Activated B cell treated with CpG ODN at 0.5 μM for 24 hours (primary cell): Measurements from ENCODE around the gene HTR5A. TPM values are rescaled to one million over a fixed set of nuclear protein-coding genes. Genes with fewer than 3 reads are reported as not detected.
"Not testable (repeated sequence)": the region's sequence is repeated elsewhere in the genome, so short reads cannot be mapped to it uniquely, and the experiment has no call there.

Experiments used
- ATAC-seq: fragments of 200-7000 bp; cut with Tn5 transposase; one replicate; pipeline ENCODE4 v1.10.0; 2021; ENCODE audit warnings: low read depth, mild to moderate bottlenecking, moderate library complexity
- CTCF ChIA-PET: fragments of 350-600 bp; sonication (Branson Sonifier 250); formaldehyde crosslinking; loops from one replicate; lab custom pipeline; 2021; ENCODE audit warnings: antibody characterized with exemption; lab: Charles Lee
- POLR2A ChIA-PET: fragments of 350-600 bp; sonication (Branson Sonifier 250); formaldehyde crosslinking; loops from one replicate; lab custom pipeline; 2021; ENCODE audit warnings: antibody characterized with exemption; lab: Charles Lee
- DNase-seq: peaks from one replicate; pipeline ENCODE4 v3.0.0; 2022
- H3K27ac Mint-ChIP-seq: one replicate; pipeline ENCODE4 v1.8.0; 2020; ENCODE audit warnings: mixed read lengths
- H3K27me3 Mint-ChIP-seq: one replicate; pipeline ENCODE4 v1.8.0; 2021; ENCODE audit warnings: mixed read lengths
- H3K36me3 Mint-ChIP-seq: one replicate; pipeline ENCODE4 v1.8.0; 2021; ENCODE audit warnings: low read depth, mixed read lengths
- H3K4me1 Mint-ChIP-seq: one replicate; pipeline ENCODE4 v1.8.0; 2021; ENCODE audit warnings: mixed read lengths
- H3K4me3 Mint-ChIP-seq: one replicate; pipeline ENCODE4 v1.8.0; 2020; ENCODE audit warnings: mild to moderate bottlenecking, mixed read lengths
- H3K9me3 Mint-ChIP-seq: one replicate; pipeline ENCODE4 v1.8.0; 2020; ENCODE audit warnings: mixed read lengths
- intact Hi-C: fragments of 100-400 bp; cut with micrococcal nuclease; formaldehyde crosslinking; loops from one replicate; pipeline ENCODE4 v1.15.1; 2024
- total RNA-seq: library from RNA; stranded (reverse); gene quantifications from 2 replicates; pipeline ENCODE4 v1.2.3, GENCODE V29; 2022
- TF ChIP-seq, protein P1 (sequence below): fragments of 200-600 bp; IDR thresholded peaks from one replicate; pipeline ENCODE4 v1.8.0; 2022; ENCODE audit warnings: antibody characterized with exemption, mild to moderate bottlenecking

HTR5A gene
- total RNA-seq = not detected in 2 replicates

DNA sequence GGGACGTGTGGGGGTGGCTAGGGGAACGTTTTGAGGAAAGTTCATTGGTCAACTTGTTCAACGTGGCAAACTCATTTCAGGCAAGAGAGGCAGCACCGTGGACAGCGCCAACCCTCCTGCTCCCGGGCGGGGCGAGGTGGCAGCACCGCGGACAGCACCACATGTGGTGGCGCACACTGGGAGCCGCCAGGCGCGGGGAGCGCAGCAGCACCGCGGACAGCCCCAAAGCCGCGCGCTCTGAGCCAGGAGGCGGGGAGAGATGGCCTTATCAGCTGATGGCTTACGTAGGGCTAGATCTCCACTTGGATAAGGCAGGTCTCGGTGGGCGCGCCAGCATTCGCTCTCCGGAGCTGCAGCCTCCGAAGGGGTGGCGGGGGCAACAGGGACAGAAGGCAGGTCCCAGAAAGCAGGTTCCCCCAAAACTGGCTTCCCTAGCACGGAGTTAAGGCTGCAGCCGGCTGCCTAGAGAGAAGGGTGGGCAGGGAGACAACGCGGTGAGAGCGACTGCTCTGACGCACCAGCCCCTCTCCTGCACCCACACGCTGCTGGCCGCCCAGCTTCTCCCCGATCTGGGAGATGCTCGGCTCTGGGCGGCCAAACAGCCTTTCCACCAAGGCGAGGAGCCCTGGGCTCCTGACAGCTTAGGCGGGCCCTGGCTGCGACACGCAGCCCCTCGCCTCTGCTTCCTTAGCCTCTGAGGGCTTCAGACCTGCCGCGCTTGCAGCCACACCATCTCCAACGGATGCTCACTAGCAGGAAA is at the start of gene HTR5A:
Gene HTR5A (plus strand): TSS at position 333 of the 760 bp plus-strand sequence. CDS start 576 bp downstream, outside the sequence.
- ATAC-seq (peak; percentile 72), DNase-seq (peak; percentile 32)
- H3K36me3 Mint-ChIP-seq = no peaks in the 10 kb centered on the region
- H3K27ac Mint-ChIP-seq = no peak within 1 kb of the TSS
- H3K9me3 Mint-ChIP-seq = no peaks in the 10 kb centered on the region
- TF ChIP-seq, protein P1, sequence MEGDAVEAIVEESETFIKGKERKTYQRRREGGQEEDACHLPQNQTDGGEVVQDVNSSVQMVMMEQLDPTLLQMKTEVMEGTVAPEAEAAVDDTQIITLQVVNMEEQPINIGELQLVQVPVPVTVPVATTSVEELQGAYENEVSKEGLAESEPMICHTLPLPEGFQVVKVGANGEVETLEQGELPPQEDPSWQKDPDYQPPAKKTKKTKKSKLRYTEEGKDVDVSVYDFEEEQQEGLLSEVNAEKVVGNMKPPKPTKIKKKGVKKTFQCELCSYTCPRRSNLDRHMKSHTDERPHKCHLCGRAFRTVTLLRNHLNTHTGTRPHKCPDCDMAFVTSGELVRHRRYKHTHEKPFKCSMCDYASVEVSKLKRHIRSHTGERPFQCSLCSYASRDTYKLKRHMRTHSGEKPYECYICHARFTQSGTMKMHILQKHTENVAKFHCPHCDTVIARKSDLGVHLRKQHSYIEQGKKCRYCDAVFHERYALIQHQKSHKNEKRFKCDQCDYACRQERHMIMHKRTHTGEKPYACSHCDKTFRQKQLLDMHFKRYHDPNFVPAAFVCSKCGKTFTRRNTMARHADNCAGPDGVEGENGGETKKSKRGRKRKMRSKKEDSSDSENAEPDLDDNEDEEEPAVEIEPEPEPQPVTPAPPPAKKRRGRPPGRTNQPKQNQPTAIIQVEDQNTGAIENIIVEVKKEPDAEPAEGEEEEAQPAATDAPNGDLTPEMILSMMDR = no peak
- CTCF ChIA-PET = no interaction called here
- POLR2A ChIA-PET = no interaction called here
- intact Hi-C loops = no loop called here
- H3K4me1 Mint-ChIP-seq = no peaks in the 10 kb centered on the region
- H3K4me3 Mint-ChIP-seq = no peak within 1 kb of the TSS
- H3K27me3 Mint-ChIP-seq = peaks cover 46% of the 10 kb centered on the region

DNA sequence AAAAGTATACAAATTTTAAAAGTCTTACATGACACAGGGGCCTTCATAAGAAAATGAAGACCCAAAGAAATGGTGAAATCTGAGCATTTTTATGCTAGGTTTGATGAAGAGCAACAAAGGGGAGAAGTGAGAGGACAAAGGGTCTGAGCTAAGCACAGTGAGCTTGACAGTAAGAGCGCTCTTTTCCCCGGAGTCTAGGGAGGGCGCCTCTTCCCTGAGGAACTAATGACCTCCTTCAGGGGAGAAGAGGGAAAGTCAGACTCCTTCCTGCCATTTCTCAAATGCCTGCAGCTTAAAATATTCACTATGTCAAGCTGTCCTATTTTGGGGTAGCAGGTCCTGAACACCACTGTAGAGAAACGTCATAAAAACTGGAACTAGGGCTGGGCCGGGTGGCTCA is 49.1 kb upstream of the HTR5A start:
- no peaks in the 10 kb centered on the region for H3K27me3 Mint-ChIP-seq
- no peaks in the 10 kb centered on the region for H3K4me1 Mint-ChIP-seq
- DNase-seq (no peak), ATAC-seq (no peak)
- TF ChIP-seq, protein P1 = no peak
- no peaks in the 10 kb centered on the region for H3K9me3 Mint-ChIP-seq
- H3K4me3 Mint-ChIP-seq = no peak overlapping the region
- intact Hi-C loops = no loop called here
- ChIA-PET CTCF (interaction anchor here (1.3 kb wide), 1 partner anchor 94 kb away, joined by 3 read pairs; no protein-coding TSS in a partner anchor), POLR2A (no interaction called here)
- no peaks in the 10 kb centered on the region for H3K36me3 Mint-ChIP-seq
- no peak overlapping the region for H3K27ac Mint-ChIP-seq

DNA sequence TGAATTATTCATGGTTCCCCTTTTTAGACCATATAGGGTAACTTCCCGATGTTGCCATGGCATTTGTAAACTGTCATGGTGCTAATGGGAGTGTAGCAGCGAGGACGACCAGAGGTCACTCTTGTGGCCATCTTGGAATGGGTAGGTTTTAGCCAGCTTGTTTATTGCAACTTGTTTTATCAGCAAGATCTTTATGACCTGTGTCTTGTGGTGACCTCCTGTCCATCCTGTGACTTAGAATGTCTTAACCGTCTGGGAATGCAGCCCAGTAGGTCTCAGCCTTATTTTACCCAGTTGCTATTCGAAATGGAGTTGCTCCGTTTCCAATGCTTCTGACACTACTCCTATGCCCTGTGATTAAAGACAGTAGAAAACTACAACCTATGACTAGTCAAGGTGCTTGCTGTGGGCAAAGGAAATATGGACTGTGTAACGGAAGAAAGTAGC is 48.4 kb upstream of the HTR5A start:
- H3K4me3 Mint-ChIP-seq = no peak overlapping the region
- H3K27me3 Mint-ChIP-seq = peaks cover 3% of the 10 kb centered on the region
- H3K9me3 Mint-ChIP-seq = no peaks in the 10 kb centered on the region
- CTCF ChIA-PET = interaction anchor here (1.3 kb wide), 1 partner anchor 95 kb away, joined by 3 read pairs; no protein-coding TSS in a partner anchor
- H3K4me1 Mint-ChIP-seq = no peaks in the 10 kb centered on the region
- ATAC-seq (no peak), DNase-seq (no peak)
- intact Hi-C loops = no loop called here
- no peaks in the 10 kb centered on the region for H3K36me3 Mint-ChIP-seq
- TF ChIP-seq, protein P1 = no peak
- POLR2A ChIA-PET = no interaction called here
- H3K27ac Mint-ChIP-seq = no peak overlapping the region

DNA sequence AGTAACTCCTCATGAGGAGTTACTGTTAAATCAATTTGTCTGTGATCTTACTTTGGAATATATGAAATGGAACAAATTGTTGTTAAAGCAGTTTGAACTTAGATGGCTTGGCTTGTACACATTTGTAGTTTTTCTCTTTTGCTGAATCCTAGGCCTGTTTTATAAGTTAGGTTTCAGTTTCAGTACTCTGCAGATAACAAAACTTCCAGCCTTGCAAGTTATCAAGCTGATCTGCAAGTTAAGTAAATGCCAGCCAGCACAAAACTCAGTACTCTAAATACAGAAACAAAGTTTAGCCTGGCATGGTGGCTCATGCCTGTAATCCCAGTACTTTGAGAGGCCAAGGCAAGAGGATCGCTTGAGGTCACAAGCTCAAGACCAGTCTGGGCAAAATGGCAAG is 42.2 kb upstream of the HTR5A start:
- Mint-ChIP-seq H3K9me3 (peaks cover 2% of the 10 kb centered on the region), H3K4me1 (no peaks in the 10 kb centered on the region), H3K27ac (no peak overlapping the region), H3K27me3 (peaks cover 13% of the 10 kb centered on the region), H3K4me3 (no peak overlapping the region), H3K36me3 (no peaks in the 10 kb centered on the region)
- TF ChIP-seq, protein P1 = no peak
- DNase-seq (no peak), ATAC-seq (no peak)
- ChIA-PET POLR2A (no interaction called here), CTCF (no interaction called here)
- intact Hi-C loops = no loop called here

DNA sequence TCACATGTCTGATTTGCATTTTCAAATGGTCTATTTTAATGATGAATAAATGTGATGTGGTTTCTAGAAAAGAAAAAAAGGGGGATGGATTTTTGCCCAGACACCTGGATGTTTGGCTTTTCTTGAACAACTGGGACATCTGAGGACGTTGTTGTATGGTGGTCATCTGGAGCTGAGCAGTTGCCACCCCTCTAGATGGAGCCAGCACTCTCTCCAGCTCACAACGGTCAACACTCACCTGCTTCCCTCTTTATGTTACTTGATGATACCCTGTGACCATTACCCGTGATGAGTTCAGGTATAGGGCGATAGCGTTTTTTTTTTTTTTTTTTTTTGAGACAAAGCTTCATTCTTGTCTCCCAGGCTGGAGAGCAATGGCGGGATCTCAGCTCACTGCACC is 37.1 kb upstream of the HTR5A start:
- ChIA-PET POLR2A (no interaction called here), CTCF (no interaction called here)
- Mint-ChIP-seq H3K9me3 (peaks cover 5% of the 10 kb centered on the region), H3K27ac (no peak overlapping the region), H3K36me3 (no peaks in the 10 kb centered on the region), H3K4me1 (no peaks in the 10 kb centered on the region), H3K27me3 (peaks cover 16% of the 10 kb centered on the region), H3K4me3 (no peak overlapping the region)
- intact Hi-C loops = no loop called here
- DNase-seq (no peak), ATAC-seq (no peak)
- TF ChIP-seq, protein P1 = no peak

DNA sequence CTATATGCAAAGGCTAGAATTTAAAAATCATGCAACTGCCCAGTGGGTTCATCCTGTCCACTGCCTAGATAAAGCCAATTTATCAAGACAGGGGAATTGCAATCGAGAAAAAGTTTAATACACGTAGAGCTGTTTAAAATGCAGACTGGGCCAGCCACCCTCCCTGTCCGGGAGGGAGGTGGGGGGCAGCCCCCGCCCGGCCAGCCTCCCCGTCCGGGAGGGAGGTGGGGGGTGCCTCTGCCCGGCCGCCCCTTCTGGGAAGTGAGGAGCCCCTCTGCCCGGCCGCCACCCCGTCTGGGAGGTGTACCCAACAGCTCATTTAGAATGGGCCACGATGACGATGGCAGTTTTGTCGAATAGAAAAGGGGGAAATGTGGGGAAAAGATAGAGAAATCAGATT is 35.6 kb upstream of the HTR5A start:
- H3K4me1 Mint-ChIP-seq, H3K36me3 Mint-ChIP-seq, H3K4me3 Mint-ChIP-seq, intact Hi-C loops, H3K9me3 Mint-ChIP-seq, H3K27ac Mint-ChIP-seq, ATAC-seq, CTCF ChIA-PET, DNase-seq: not testable (repeated sequence)
- POLR2A ChIA-PET = interaction anchor here (0.6 kb wide), 1 partner anchor 11 kb away, joined by 9 read pairs; no protein-coding TSS in a partner anchor
- H3K27me3 Mint-ChIP-seq = peaks cover 16% of the 10 kb centered on the region
